K562 (cell line): ENCODE measurements around the gene PDCD5. TPM values are rescaled to one million over a fixed set of nuclear protein-coding genes. Genes with fewer than 3 reads are reported as not detected.

Experiments used
- ADNP ChIP-seq: fragments of 200-800 bp; sonication (Bioruptor generic); IDR thresholded peaks from 2 replicates; pipeline ENCODE4 v1.6.1; 2016; ENCODE audit warnings: missing genetic modification characterization, missing compliant biosample characterization
- ELF1 ChIP-seq: fragments of 200-800 bp; sonication (Bioruptor generic); IDR thresholded peaks from 2 replicates; pipeline ENCODE4 v1.6.1; 2016; ENCODE audit warnings: missing genetic modification characterization, missing compliant biosample characterization
- GABPB1 ChIP-seq: sonication (generic); formaldehyde crosslinking; IDR thresholded peaks from 2 replicates; pipeline ENCODE4 v1.8.0; 2022; ENCODE audit warnings: mild to moderate bottlenecking, missing genetic modification reagents
- GTF2A2 ChIP-seq: IDR thresholded peaks from 2 replicates; pipeline ENCODE4 v1.6.1; 2016; ENCODE audit warnings: mild to moderate bottlenecking, missing genetic modification characterization, missing compliant biosample characterization
- HNRNPLL ChIP-seq: fragments of 200-400 bp; formaldehyde crosslinking; IDR thresholded peaks from 2 replicates; pipeline ENCODE4 v1.6.1; 2017; ENCODE audit warnings: low read length, low read depth, mild to moderate bottlenecking; ENCODE audit not compliant: poor library complexity, severe bottlenecking
- IRF1 ChIP-seq: sonication (generic); formaldehyde crosslinking; IDR thresholded peaks from 2 replicates; pipeline ENCODE4 v1.8.0; 2022; ENCODE audit warnings: missing genetic modification reagents, mild to moderate bottlenecking, borderline replicate concordance
- LEF1 ChIP-seq: fragments of 450-650 bp; IDR thresholded peaks from 2 replicates; pipeline ENCODE4 v1.6.1; 2016; ENCODE audit warnings: mild to moderate bottlenecking
- MCM5 ChIP-seq: fragments of 450-650 bp; IDR thresholded peaks from 2 replicates; pipeline ENCODE4 v1.6.1; 2016; ENCODE audit warnings: low read depth
- PCBP2 ChIP-seq: fragments of 200-400 bp; formaldehyde crosslinking; IDR thresholded peaks from 2 replicates; pipeline ENCODE4 v1.6.1; 2018; ENCODE audit warnings: low read length, low read depth, mild to moderate bottlenecking, moderate library complexity; ENCODE audit not compliant: poor library complexity, severe bottlenecking
- PYGO2 ChIP-seq: fragments of 450-650 bp; IDR thresholded peaks from 2 replicates; pipeline ENCODE4 v1.6.1; 2016; ENCODE audit warnings: mild to moderate bottlenecking, missing genetic modification characterization, moderate library complexity, missing compliant biosample characterization
- RBM15 ChIP-seq: fragments of 200-400 bp; formaldehyde crosslinking; IDR thresholded peaks from 2 replicates; pipeline ENCODE4 v1.6.1; 2018; ENCODE audit warnings: mild to moderate bottlenecking, low read length, moderate library complexity; ENCODE audit not compliant: insufficient read depth
- RERE ChIP-seq: sonication (generic); formaldehyde crosslinking; IDR thresholded peaks from 2 replicates; pipeline ENCODE4 v1.8.0; 2023; ENCODE audit warnings: missing genetic modification reagents, mild to moderate bottlenecking, borderline replicate concordance
- SMARCE1 ChIP-seq: fragments of 450-650 bp; IDR thresholded peaks from 2 replicates; pipeline ENCODE4 v1.7.1; 2016; ENCODE audit warnings: mild to moderate bottlenecking
- ZBTB12 ChIP-seq: fragments of 250-450 bp; sonication (Bioruptor Pico); IDR thresholded peaks from 2 replicates; pipeline ENCODE4 v1.4.0; 2020
- ZNF274 ChIP-seq: IDR thresholded peaks from 2 replicates; pipeline ENCODE4 v1.6.1; 2011; ENCODE audit warnings: low read depth, mild to moderate bottlenecking, low read length, moderate library complexity, borderline replicate concordance
- ZNF449 ChIP-seq: fragments of 250-450 bp; sonication (Bioruptor Pico); IDR thresholded peaks from 2 replicates; pipeline ENCODE4 v1.8.0; 2022; ENCODE audit warnings: moderate library complexity, mild to moderate bottlenecking, inconsistent platforms
- ZNF586 ChIP-seq: fragments of 450-650 bp; formaldehyde crosslinking; conservative IDR thresholded peaks from 2 replicates; pipeline ENCODE4 v1.4.0; 2020; ENCODE audit warnings: mild to moderate bottlenecking, moderate library complexity
- ZNF764 ChIP-seq: fragments of 250-450 bp; sonication (Bioruptor Pico); IDR thresholded peaks from 2 replicates; pipeline ENCODE4 v1.4.0; 2020; ENCODE audit warnings: low read depth, mild to moderate bottlenecking, moderate library complexity
- ZSCAN29 ChIP-seq: fragments of 450-650 bp; IDR thresholded peaks from 2 replicates; pipeline ENCODE4 v1.6.1; 2017
- polyA plus RNA-seq, 8 experiments: library from polyadenylated mRNA; depleted of rRNA in 4 of 8; stranded (reverse) in 5 of 8; unstranded in 3 of 8; fragments of >200 nt; fragmentation: Nextera tagmentation in 2 of 8; fragmentation: Illumina TruSeq in 1 of 8; extraction: Ambion mirVana in 2 of 8; extraction: Trizol in 1 of 8; gene quantifications; 2 replicates each; pipeline versions ENCODE4 v1.2.1 to v1.2.3, GENCODE V29; 2011 to 2014; ENCODE audit warnings: inconsistent platforms in 1 of 8, missing spikeins in 1 of 8
- total RNA-seq, 7 experiments: library from RNA; depleted of rRNA in 6 of 7; stranded (reverse); fragments of >200 nt in 6 of 7; fragmentation: Illumina TruSeq in 2 of 7; extraction: Trizol in 2 of 7; gene quantifications; 2 replicates each; pipeline versions ENCODE4 v1.2.1 to v1.2.3, GENCODE V29; 2011 to 2021; ENCODE audit warnings: low replicate concordance in 1 of 7

Gene PDCD5
- total and polyA plus RNA-seq, 9 of the 15 experiments (the other 6 are each of a cell fraction or from before 2014, with no cell fraction given): 122 to 322 (median 269) TPM

GRCh38 chr19:32580901-32581704 lies at the start of gene PDCD5 (continued):
- TF ChIP-seq ZBTB12 (CRISPR knock-in tag) (no peak), RERE (no peak), HNRNPLL (peak; percentile 27), MCM5 (no peak), GABPB1 (no peak; the same call in none of the 2 replicates), RBM15 (no peak), ZNF586 (CRISPR knock-in tag) (no peak), ZSCAN29 (0 out of 2 replicates have a peak, but pooled peaks have one; percentile 30), SMARCE1 (no peak), LEF1 (no peak), ZNF449 (no peak), PCBP2 (no peak), GTF2A2 (tag) (no peak), ZNF764 (CRISPR knock-in tag) (no peak), ELF1 (no peak), ZNF274 (no peak), PYGO2 (no peak), ADNP (tag) (no peak), IRF1 (no peak)
